Suprapubic skin (tissue), 4 donors: ENCODE measurements around the gene RCN1. TPM values are rescaled to one million over a fixed set of nuclear protein-coding genes. Genes with fewer than 3 reads are reported as not detected.

ENCODE experiments used
- DNase-seq, 2 donors: peaks; one replicate each; pipeline ENCODE4 v3.0.0-alpha.2; 2019; ENCODE audit warnings: low spot score in 2 of 2
- H3K27ac ChIP-seq: fragments of 200-600 bp; sonication (generic); one replicate; pipeline ENCODE4 v1.5.1; 2019
- H3K27me3 ChIP-seq: fragments of 200-600 bp; sonication (generic); one replicate; pipeline ENCODE4 v1.5.1; 2019
- H3K36me3 ChIP-seq: fragments of 200-600 bp; sonication (generic); one replicate; pipeline ENCODE4 v1.5.1; 2019
- H3K4me1 ChIP-seq: fragments of 200-600 bp; sonication (generic); one replicate; pipeline ENCODE4 v1.5.1; 2019
- H3K4me3 ChIP-seq: fragments of 200-600 bp; sonication (generic); one replicate; pipeline ENCODE4 v1.5.1; 2019; ENCODE audit warnings: mild to moderate bottlenecking
- H3K9me3 ChIP-seq: fragments of 200-600 bp; sonication (generic); one replicate; pipeline ENCODE4 v1.5.1; 2019
- EP300 ChIP-seq: sonication (generic); formaldehyde crosslinking; IDR thresholded peaks from one replicate; pipeline ENCODE4 v1.6.1; 2017; ENCODE audit warnings: antibody characterized with exemption
- POLR2A ChIP-seq, 2 donors: fragments of 450-650 bp; IDR thresholded peaks; one replicate each; pipeline ENCODE4 v1.6.1; 2017; ENCODE audit warnings: antibody characterized with exemption in 2 of 2, mild to moderate bottlenecking in 2 of 2, moderate library complexity in 2 of 2
- POLR2AphosphoS5 ChIP-seq, 3 donors: sonication (generic); formaldehyde crosslinking; IDR thresholded peaks; one replicate each; pipeline ENCODE4 v1.6.1; 2017; ENCODE audit warnings: antibody characterized with exemption in 3 of 3
- WGBS: methylation state at CpG from one replicate; pipeline ENCODE4 v1.1.5; 2018; 5-methylcytosine and 5-hydroxymethylcytosine counted together
- total RNA-seq, 4 donors: library from RNA; depleted of rRNA; stranded (reverse); fragments of >200 nt; gene quantifications; one replicate each; pipeline ENCODE4 v1.1.0, GENCODE V29; 2016
- TF ChIP-seq, protein P1 (sequence below), 2 donors: fragments of 200-600 bp in 1 of 2; fragments of 450-650 bp in 1 of 2; sonication (generic) in 1 of 2; IDR thresholded peaks; one replicate each; pipeline ENCODE4 v1.5.1; 2016 to 2019; ENCODE audit warnings: antibody characterized with exemption in 2 of 2, mild to moderate bottlenecking in 1 of 2, moderate library complexity in 1 of 2

The RCN1 gene
- total RNA-seq, 4 donors from 2014 or later = 19.7 to 29.0 (median 27.2) TPM

DNA sequence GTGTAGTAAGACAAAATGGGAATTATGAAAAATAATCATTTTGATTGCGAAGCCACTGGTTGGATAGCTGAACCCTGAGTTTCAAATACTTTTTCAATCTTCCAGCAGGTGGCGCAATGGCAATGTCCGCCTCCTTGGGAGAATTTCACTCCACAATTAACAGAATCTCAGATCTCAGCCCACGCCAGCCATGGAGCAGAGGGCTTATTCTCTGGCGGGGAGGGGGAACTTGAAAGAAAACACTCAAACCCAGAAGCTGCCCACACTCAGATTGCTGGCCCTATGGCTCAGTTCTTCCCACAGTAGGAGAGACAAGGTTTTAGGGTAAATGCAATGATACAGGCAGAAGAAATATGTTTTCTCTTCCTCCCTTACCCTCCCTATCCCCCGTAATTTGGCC lies 38.7 kb upstream of the RCN1 start:
- DNase-seq = peak; percentile 65 to 79
- H3K27ac ChIP-seq = no peak overlapping the region
- H3K27me3 ChIP-seq = peaks cover 4% of the 10 kb centered on the region
- no peak overlapping the region for H3K4me3 ChIP-seq
- WGBS = 16% methylated on average over 6 of the region's 6 CpGs
- H3K4me1 ChIP-seq = peaks cover 3% of the 10 kb centered on the region
- TF ChIP-seq, protein P1, sequence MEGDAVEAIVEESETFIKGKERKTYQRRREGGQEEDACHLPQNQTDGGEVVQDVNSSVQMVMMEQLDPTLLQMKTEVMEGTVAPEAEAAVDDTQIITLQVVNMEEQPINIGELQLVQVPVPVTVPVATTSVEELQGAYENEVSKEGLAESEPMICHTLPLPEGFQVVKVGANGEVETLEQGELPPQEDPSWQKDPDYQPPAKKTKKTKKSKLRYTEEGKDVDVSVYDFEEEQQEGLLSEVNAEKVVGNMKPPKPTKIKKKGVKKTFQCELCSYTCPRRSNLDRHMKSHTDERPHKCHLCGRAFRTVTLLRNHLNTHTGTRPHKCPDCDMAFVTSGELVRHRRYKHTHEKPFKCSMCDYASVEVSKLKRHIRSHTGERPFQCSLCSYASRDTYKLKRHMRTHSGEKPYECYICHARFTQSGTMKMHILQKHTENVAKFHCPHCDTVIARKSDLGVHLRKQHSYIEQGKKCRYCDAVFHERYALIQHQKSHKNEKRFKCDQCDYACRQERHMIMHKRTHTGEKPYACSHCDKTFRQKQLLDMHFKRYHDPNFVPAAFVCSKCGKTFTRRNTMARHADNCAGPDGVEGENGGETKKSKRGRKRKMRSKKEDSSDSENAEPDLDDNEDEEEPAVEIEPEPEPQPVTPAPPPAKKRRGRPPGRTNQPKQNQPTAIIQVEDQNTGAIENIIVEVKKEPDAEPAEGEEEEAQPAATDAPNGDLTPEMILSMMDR (IDR thresholded peaks at IDR 0.05) = peak; percentile 58 to 70
- no peak for TF ChIP-seq EP300
- H3K36me3 ChIP-seq = no peaks in the 10 kb centered on the region
- H3K9me3 ChIP-seq = no peaks in the 10 kb centered on the region

DNA sequence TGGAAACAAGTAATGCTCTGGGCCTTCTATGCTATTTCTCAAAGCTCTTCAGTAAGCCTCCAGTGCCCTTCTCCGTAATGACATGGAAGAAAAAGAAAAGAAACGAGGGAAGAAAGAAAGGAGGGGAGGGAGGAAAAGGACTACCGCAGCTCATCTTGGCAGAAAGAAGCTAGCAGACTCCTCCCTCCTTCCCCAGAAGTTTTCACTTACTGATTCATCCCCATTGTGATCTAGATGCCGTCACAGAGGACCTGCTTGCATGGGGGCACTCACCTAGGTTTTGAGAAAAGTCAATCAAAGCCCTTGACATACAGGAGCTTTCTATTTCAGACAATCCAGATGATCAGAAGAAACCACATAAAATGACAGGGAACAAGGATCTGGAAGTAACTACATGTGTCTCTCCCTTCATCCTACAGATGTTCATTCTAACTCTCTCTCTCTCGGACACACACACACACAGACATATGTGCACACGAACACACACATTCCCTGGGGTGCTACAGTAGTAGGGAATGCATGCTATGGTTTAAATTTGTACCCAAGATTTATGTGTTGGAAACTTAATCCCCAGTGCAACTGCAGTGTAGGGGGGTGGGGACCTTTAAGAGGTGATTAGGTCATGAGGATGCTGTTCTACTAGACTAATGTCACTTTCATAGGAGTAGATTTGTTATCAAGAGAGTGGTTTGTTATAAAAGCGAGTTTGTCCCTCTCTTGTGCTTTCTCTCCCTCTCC lies 37.6 kb upstream of the RCN1 start:
- Histone ChIP-seq H3K27ac (no peak overlapping the region), H3K9me3 (no peaks in the 10 kb centered on the region), H3K27me3 (peaks cover 4% of the 10 kb centered on the region), H3K4me1 (peaks cover 3% of the 10 kb centered on the region), H3K36me3 (no peaks in the 10 kb centered on the region), H3K4me3 (no peak overlapping the region)
- DNase-seq = no peak
- no peak for TF ChIP-seq POLR2A (IDR thresholded peaks at IDR 0.05)
- TF ChIP-seq, protein P1 (IDR thresholded peaks at IDR 0.05) = no peak
- no peak for TF ChIP-seq EP300
- TF ChIP-seq POLR2AphosphoS5 (IDR thresholded peaks at IDR 0.05) = no peak
- 58% methylated on average over 7 of the region's 7 CpGs for WGBS

DNA sequence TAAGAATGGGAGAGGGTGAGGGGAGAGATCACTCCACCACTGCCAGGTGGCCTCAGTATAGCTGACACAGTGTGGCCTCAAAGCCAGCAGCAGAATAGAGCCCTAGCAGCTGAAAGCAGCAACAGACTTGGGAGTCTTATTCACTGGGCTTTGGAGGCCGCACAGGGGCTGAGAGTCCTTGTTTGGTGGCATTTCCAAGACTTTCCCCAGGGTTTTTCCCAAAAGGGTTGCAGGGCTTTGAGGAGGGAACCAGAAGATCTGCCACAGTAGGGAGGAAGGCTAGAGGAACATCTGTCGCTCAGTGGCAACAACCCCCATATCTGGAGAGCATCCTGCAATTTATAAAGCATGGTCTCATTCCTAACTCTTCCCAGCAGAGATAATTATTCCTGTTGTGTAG lies 35.0 kb upstream of the RCN1 start:
- DNase-seq = no peak
- Histone ChIP-seq H3K27me3 (no peaks in the 10 kb centered on the region), H3K36me3 (no peaks in the 10 kb centered on the region), H3K4me1 (peaks cover 3% of the 10 kb centered on the region), H3K4me3 (no peak overlapping the region), H3K27ac (no peak overlapping the region), H3K9me3 (no peaks in the 10 kb centered on the region)
- TF ChIP-seq, protein P1 (IDR thresholded peaks at IDR 0.05) = no peak
- TF ChIP-seq POLR2A (IDR thresholded peaks at IDR 0.05) (no peak), POLR2AphosphoS5 (IDR thresholded peaks at IDR 0.05) (no peak), EP300 (no peak)
- 81% methylated on average over 2 of the region's 2 CpGs for whole genome bisulfite sequencing

DNA sequence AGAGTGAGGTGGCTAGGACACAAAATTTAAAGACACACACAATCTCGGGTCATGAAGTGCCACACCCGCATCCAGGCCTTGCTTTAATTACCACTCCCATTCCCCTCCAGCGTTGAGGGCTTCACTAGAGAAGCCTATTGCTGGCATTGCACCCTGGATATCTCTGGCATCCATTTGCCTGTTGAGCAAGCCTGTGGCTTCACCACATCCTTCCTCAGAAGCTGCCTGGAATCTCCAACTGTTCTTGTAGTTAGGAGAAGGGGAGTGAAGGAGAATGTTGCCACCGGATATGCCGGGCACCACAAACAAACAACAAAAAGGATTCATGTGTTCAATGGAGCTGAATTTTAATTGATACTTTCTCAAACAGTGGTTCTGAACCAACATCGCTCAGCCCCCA lies 34.4 kb upstream of the RCN1 start:
- H3K36me3 ChIP-seq = no peaks in the 10 kb centered on the region
- whole genome bisulfite sequencing = 44% methylated on average over 6 of the region's 6 CpGs

More for the DNA sequence above, 34.4 kb upstream of the RCN1 start:
- no peak for TF ChIP-seq EP300
- TF ChIP-seq POLR2AphosphoS5 (IDR thresholded peaks at IDR 0.05) = no peak
- TF ChIP-seq, protein P1 (IDR thresholded peaks at IDR 0.05) = no peak
- TF ChIP-seq POLR2A (IDR thresholded peaks at IDR 0.05) = no peak
- Histone ChIP-seq H3K27me3 (no peaks in the 10 kb centered on the region), H3K4me1 (peaks cover 3% of the 10 kb centered on the region), H3K27ac (no peak overlapping the region), H3K9me3 (no peaks in the 10 kb centered on the region), H3K4me3 (no peak overlapping the region)
- DNase-seq = no peak
